CMK (cell line): ENCODE results near the gene DVL2.

Experiments
- DNase-seq: peaks from one replicate; pipeline ENCODE4 v3.0.0-alpha.2; 2010; ENCODE audit warnings: low read depth

Gene DVL2

GRCh38 chr17:7237761-7238419, 3.6 kb upstream of the DVL2 start:
- no peak for DNase-seq

GRCh38 chr17:7237266-7237760, 3.0 kb upstream of the DVL2 start:
- DNase-seq = no peak

- DNase-seq = no peak
These were observed 2.5 kb upstream of the DVL2 start for GRCh38 chr17:7236808-7237207.

DNA sequence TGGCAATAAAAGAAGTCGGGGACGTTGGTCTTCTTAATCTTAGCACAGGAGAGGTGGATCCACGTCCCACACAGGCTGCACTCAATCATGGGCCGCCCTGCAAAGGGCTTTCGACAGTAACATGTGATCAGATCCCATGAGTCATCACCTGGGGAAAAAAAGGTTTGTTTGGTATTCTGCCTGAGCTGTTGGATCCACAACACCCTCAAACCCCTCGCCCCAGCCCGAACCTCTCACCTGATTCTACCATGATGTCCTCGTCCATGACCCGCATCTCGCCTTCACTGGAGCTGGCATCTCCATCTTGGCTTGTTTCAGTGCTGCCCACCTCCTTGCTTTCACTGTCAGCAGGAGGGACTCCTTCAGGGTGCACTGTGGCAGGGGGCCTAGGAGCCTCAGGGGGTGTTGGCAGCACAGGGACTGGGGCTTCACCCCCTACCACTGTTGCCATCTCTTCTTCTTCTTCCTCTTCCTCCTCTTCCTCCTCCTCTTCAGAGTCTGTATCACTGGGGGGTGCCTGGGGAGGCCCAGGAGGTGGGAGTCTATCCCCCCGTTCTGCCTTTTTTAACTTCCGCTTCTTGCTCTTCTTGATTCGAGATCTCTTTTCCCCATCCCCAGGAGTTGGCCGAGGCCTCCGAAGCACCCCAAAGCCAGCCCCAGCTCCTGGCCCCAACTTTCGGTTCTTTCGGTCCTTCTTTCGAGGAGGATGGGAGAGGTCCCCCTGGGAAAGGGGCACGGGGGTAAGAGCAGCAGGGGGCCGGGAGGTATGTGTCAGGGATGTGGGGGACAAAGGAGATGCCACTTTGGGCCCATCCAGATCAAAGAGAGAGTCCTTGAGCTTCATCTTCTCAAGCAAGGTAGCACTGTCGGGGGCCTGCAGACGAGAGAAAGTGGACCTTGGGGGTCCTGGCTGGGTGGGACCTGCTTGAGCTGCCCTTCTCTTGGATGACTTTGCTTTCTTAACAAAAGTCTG, 1.7 kb upstream of the DVL2 start:
- no peak for DNase-seq

GRCh38 chr17:7233701-7234082, 625 bp downstream of the DVL2 start:
- no peak for DNase-seq

DNA sequence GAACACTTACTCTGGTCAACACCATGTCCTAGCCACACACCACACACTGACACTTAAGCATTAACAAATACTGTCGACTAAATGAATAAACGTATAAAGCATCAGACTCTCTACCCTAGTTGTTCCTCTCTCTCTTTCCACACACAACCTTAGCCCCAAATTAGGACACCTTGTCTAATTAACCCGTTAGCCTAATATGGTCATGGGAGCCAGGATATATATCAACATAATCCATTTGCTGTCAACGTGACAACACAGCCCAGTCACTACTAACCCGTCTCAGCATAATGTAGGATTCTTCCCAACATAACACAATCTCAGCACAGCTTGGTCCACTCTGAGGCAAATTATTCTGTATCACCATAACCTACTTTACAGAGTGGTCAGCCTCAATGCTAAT, 2.2 kb downstream of the DVL2 start:
- no peak for DNase-seq

DNA sequence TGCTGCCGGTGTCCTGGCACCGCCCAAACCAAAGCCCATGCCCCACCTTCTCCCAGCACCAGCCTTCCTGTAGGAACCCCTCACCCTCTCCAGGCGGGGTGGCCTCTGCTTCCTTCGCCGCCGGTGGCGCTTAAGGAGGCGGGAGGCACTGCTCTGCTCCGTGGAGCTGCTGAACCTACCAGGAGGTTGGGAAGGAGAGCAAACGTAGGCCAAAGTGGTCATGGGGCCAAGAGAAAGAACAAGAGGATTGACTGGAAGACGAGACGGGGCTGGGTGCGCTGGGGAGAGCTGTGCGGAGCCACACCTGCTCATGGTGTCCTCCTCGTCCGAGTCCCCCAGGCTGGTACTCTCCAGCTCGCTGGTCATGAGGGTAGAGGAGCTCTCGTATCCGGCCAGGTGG, 4.8 kb downstream of the DVL2 start:
- DNase-seq = no peak

GRCh38 chr17:7228920-7229319, 5.4 kb downstream of the DVL2 start:
- DNase-seq = no peak

GRCh38 chr17:7226721-7227710, 7.3 kb downstream of the DVL2 start:
- no peak for DNase-seq

DNA sequence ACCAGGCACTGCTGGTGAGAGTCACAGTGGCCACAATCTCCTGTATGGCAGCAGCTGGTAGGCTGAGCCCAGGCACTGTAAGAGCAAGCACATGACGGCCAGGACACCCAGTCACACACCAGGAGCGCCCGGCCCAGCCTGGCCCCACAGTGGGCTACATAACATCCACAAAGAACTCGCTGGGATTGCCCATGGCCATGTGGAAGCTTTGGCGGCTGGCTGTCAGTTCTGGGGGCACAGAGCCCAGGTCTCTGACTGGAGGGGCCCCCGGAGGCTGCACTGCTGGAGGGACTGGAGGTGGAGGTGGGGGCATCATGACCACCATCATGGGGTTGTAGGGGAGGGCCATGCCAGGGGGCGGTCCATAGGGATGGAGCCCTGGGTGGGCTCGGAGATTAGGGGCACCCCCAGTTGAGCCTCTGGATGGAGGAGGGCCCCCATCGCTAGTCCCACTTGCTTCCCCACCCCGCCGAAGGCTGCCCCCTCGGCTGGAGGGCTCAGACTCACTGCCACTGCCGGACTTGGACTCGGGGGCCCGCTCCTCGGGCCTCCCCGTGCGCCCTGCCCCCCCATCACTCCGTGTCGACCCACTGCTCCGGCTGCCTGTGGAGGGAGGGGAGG, 8.5 kb downstream of the DVL2 start:
- no peak for DNase-seq

- no peak for DNase-seq
These were observed 9.6 kb downstream of the DVL2 start for GRCh38 chr17:7224661-7225111.

DNA sequence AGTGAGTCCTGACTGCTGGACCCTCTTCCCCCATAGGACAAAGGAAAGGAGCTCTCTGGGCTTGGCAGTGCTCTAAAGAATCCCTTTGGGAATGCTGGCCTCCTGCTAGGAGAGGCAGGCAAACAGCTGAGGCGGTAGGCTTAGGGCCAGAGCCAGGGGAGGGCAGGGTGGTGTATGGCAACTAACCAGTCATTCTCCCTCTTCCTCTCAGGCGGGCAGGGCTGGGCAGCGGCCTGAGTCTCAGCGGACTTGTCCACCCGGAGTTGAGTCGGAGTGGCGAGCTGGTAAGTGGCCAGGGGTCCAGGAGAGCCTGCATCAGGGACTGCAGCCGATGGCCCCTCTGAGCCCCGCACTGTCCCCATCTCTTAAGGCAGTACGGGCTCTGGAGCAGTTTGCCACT, 10.2 kb downstream of the DVL2 start:
- DNase-seq = no peak

DNA sequence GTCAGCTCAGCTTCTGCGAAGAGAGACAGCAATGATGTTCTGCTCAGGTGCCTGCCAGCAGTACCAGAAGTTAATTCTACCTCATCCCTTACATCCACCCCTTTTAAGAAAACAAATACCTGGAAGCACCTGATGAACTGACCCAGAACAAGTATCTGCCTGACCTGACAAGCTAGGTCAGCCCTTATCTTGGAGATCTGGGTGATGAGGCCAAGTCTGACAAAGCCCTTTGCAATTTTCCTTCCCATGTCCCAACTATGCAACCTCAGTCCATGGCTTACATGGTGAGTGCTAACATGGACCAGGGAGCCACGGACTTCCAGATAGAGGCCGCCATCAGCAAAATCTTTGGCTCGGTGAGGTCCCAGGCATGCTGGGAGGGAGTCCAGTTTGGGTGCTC, 10.9 kb downstream of the DVL2 start:
- DNase-seq = no peak

GRCh38 chr17:7222972-7223292, 11.4 kb downstream of the DVL2 start:
- DNase-seq = no peak

DNA sequence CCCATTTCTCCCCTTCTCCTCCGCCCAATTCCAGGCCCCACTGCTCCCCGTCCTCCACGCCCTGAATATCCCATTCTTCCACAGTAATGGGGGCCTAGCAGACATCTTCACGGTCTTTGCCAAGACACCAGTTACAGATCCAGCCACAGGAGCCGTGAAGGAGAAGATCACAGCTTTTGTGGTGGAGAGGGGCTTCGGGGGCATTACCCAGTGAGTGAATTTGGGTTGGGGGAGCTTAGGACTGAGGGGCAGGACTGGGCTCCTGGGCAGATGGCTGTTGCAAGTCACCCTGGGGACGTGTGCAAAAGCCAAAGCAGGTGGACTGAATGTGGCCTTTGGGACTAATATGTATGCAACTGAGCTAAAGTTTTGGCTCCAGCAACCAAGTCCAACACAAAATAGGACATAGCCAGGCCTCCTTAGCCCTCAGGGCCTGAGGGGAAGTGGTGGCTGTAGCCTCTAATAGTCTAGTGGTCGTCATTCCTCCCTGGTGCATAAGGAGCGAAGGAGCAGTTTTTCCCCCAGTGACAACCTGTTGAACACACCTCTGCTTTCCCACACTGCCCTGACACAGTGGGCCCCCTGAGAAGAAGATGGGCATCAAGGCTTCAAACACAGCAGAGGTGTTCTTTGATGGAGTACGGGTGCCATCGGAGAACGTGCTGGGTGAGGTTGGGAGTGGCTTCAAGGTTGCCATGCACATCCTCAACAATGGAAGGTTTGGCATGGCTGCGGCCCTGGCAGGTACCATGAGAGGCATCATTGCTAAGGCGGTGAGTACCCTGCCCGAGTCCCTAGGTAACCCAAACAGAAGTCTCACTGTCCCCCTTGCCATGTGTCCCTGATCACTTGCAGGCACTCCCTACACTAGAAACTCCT, 12.0 kb downstream of the DVL2 start:
- no peak for DNase-seq

GRCh38 chr17:7221278-7222092, 12.8 kb downstream of the DVL2 start:
- DNase-seq = no peak

GRCh38 chr17:7220593-7221277, 13.6 kb downstream of the DVL2 start:
- DNase-seq = no peak

DNA sequence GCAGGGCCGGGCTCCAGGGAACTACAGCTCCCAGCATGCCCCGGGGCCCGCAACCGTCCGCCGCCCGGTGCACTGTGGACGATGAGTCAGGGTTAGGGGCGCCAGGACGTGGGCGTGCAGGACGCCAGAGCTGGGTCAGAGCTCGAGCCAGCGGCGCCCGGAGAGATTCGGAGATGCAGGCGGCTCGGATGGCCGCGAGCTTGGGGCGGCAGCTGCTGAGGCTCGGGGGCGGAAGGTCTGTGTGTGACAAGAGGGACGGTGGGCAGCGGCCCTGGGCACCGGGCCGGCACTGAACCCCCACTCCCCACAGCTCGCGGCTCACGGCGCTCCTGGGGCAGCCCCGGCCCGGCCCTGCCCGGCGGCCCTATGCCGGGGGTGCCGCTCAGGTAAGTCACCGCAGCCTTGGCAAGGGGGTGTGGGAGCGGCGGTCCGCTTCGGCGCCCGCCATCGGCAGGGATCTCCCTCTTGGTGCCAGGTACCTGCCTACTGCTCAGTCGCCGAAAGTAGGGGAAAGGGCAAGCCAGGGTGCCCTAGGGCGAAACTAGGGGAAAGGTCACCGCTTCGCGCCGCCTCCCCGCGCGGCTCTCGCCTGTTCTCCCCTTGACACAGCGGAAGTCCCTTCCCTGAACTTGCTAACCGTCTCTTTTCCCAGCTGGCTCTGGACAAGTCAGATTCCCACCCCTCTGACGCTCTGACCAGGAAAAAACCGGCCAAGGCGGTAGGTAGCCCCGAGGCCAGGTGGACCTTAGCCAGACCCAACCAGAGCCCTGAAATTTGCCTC, 14.3 kb downstream of the DVL2 start, which contains the start of the genes ACADVL and DLG4:
TSS of gene ACADVL (plus strand) at position 127 of the 781 bp plus-strand sequence. CDS start at position 174, 47 bp downstream.
TSS of gene DLG4 (minus strand) at position 25 of the 781 bp plus-strand sequence.
- no peak for DNase-seq
